Fibroblast of lung (primary cell): Measurements from ENCODE around the gene AP1G2. TPM values are rescaled to one million over a fixed set of nuclear protein-coding genes. Genes with fewer than 3 reads are reported as not detected.

Experiments used
- DNase-seq, 2 donors: peaks; one replicate each; pipeline versions ENCODE4 v3.0.0 to v3.0.0-alpha.2; 2010; ENCODE audit warnings: low read depth in 2 of 2
- H2AFZ ChIP-seq: 2 replicates; pipeline ENCODE4 v1.5.1; 2012; ENCODE audit warnings: low read length, control low read depth, inconsistent platforms
- H3K27ac ChIP-seq: 2 replicates; pipeline ENCODE4 v1.5.1; 2011; ENCODE audit warnings: low read length, control low read depth; ENCODE audit not compliant: insufficient read depth
- H3K27me3 ChIP-seq: 2 replicates; pipeline ENCODE4 v1.5.1; 2011; ENCODE audit warnings: mild to moderate bottlenecking, low read length; ENCODE audit not compliant: control insufficient read depth, insufficient read depth
- H3K36me3 ChIP-seq: 2 replicates; pipeline ENCODE4 v1.5.1; 2011; ENCODE audit warnings: low read length; ENCODE audit not compliant: control insufficient read depth, insufficient read depth
- H3K4me1 ChIP-seq: 2 replicates; pipeline ENCODE4 v1.5.1; 2011; ENCODE audit warnings: low read length; ENCODE audit not compliant: control insufficient read depth, insufficient read depth; ENCODE audit errors: extremely low read depth
- H3K4me2 ChIP-seq: 2 replicates; pipeline ENCODE4 v1.5.1; 2011; ENCODE audit warnings: low read length, control low read depth; ENCODE audit not compliant: insufficient read depth; ENCODE audit errors: extremely low read depth
- H3K4me3 ChIP-seq, 4 experiments: fragments of 200-600 bp in 1 of 4; sonication (generic) in 1 of 4; replicated peaks in 1 of 4; 2 replicates each; pipeline ENCODE4 v1.5.1; 2011 to 2016; ENCODE audit warnings: low read length in 4 of 4, low read depth in 3 of 4, mild to moderate bottlenecking in 3 of 4, control low read depth in 2 of 4, inconsistent platforms in 1 of 4, mixed read lengths in 1 of 4; ENCODE audit not compliant: insufficient read depth in 1 of 4; ENCODE audit errors: control extremely low read depth in 1 of 4
- H3K79me2 ChIP-seq: 2 replicates; pipeline ENCODE4 v1.5.1; 2012; ENCODE audit warnings: mild to moderate bottlenecking, low read length, inconsistent platforms; ENCODE audit not compliant: control insufficient read depth, insufficient read depth
- H3K9ac ChIP-seq: 2 replicates; pipeline ENCODE4 v1.5.1; 2011; ENCODE audit warnings: mild to moderate bottlenecking, low read length, control low read depth; ENCODE audit not compliant: insufficient read depth
- H3K9me3 ChIP-seq: 2 replicates; pipeline ENCODE4 v1.5.1; 2012; ENCODE audit warnings: low read depth, low read length; ENCODE audit not compliant: control insufficient read depth, insufficient read depth
- H4K20me1 ChIP-seq: 2 replicates; pipeline ENCODE4 v1.5.1; 2011; ENCODE audit warnings: low read length; ENCODE audit not compliant: control insufficient read depth, insufficient read depth; ENCODE audit errors: extremely low read depth
- CTCF ChIP-seq, 2 donors: IDR thresholded peaks in 1 of 2; conservative IDR thresholded peaks in 1 of 2; 1 replicate in 1 of 2; 2 replicates in 1 of 2; pipeline ENCODE4 v1.5.1; 2011 to 2012; ENCODE audit warnings: low read length in 2 of 2, control low read depth in 1 of 2, inconsistent platforms in 1 of 2, low read depth in 1 of 2, mild to moderate bottlenecking in 1 of 2
- EZH2 ChIP-seq: IDR thresholded peaks from 2 replicates; pipeline ENCODE4 v1.5.1; 2012; ENCODE audit warnings: low read length, control low read depth, mild to moderate bottlenecking; ENCODE audit errors: missing control alignments
- polyA plus RNA-seq, 2 donors: library from polyadenylated mRNA; depleted of rRNA in 1 of 2; stranded (reverse) in 1 of 2; unstranded in 1 of 2; fragments of >200 nt; gene quantifications; 2 replicates each; pipeline ENCODE4 v1.2.1, GENCODE V29; 2011 to 2012; ENCODE audit warnings: missing spikeins in 1 of 2
- total RNA-seq: library from RNA; depleted of rRNA; stranded (reverse); fragments of >200 nt; gene quantifications from 2 replicates; pipeline ENCODE4 v1.2.1, GENCODE V29; 2014

Gene AP1G2
- total and polyA plus RNA-seq, 2 donors (not counting 1 experiment from before 2014, with no cell fraction given) = 7.9 to 9.2 TPM

- Histone ChIP-seq H3K4me2 (no peak overlapping the region), H3K4me3 (no peak overlapping the region), H3K9me3 (no peaks in the 10 kb centered on the region), H3K79me2 (no peaks in the 10 kb centered on the region), H3K9ac (no peak overlapping the region), H4K20me1 (no peaks in the 10 kb centered on the region), H3K27ac (no peak overlapping the region), H3K4me1 (no peaks in the 10 kb centered on the region), H3K27me3 (no peaks in the 10 kb centered on the region), H3K36me3 (no peaks in the 10 kb centered on the region), H2AFZ (no peak overlapping the region)
- TF ChIP-seq CTCF (conservative IDR thresholded peaks at IDR 0.05 in 1 of 2, IDR thresholded peaks at IDR 0.05 in 1 of 2; ENCODE audit: low read depth in 1 of 2, low read length in 2 of 2) (no peak), EZH2 (no peak)
- DNase-seq = no peak
Observed at GRCh38 chr14:23613242-23614070, 45.9 kb upstream of the AP1G2 start.

DNA sequence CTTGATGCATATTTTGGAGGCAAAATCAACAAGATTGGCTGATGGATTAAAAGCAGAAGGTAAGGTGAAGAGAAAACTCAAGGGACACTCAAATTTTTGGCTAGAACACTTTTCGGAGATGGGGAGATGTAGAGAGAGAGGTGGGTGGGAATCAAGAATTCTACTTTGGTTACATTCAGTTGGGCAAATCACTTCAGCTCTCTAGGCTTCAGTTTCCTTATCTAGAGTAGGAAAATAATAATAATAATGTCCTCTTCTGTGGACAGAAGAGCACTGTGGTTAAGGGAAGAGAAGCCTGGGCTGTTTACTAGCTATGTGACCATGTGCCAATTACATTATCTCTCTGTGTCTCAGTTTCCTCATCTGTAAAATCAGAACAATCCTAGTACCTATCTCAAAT is 45.2 kb upstream of the AP1G2 start:
- Histone ChIP-seq H2AFZ (no peak overlapping the region), H3K79me2 (no peaks in the 10 kb centered on the region), H3K9ac (no peak overlapping the region), H3K36me3 (no peaks in the 10 kb centered on the region), H3K27me3 (no peaks in the 10 kb centered on the region), H3K27ac (no peak overlapping the region), H4K20me1 (no peaks in the 10 kb centered on the region), H3K4me1 (no peaks in the 10 kb centered on the region), H3K9me3 (no peaks in the 10 kb centered on the region), H3K4me2 (no peak overlapping the region), H3K4me3 (no peak overlapping the region)
- TF ChIP-seq CTCF (conservative IDR thresholded peaks at IDR 0.05 in 1 of 2, IDR thresholded peaks at IDR 0.05 in 1 of 2; ENCODE audit: low read depth in 1 of 2, low read length in 2 of 2) = no peak
- no peak for TF ChIP-seq EZH2
- no peak for DNase-seq

GRCh38 chr14:23612354-23612732 is 44.8 kb upstream of the AP1G2 start:
- H3K4me2 ChIP-seq = no peak overlapping the region
- no peaks in the 10 kb centered on the region for H3K9me3 ChIP-seq
- no peak overlapping the region for H3K4me3 ChIP-seq
- H3K79me2 ChIP-seq = no peaks in the 10 kb centered on the region
- no peaks in the 10 kb centered on the region for H3K27me3 ChIP-seq
- no peak overlapping the region for H2AFZ ChIP-seq
- H3K27ac ChIP-seq = no peak overlapping the region
- no peaks in the 10 kb centered on the region for H4K20me1 ChIP-seq
- TF ChIP-seq CTCF (conservative IDR thresholded peaks at IDR 0.05 in 1 of 2, IDR thresholded peaks at IDR 0.05 in 1 of 2; ENCODE audit: low read depth in 1 of 2, low read length in 2 of 2) (no peak), EZH2 (no peak)
- no peak for DNase-seq
- no peaks in the 10 kb centered on the region for H3K36me3 ChIP-seq
- no peak overlapping the region for H3K9ac ChIP-seq
- H3K4me1 ChIP-seq = no peaks in the 10 kb centered on the region
